Esophagus (tissue), 2 donors: Measurements from ENCODE around the gene TNFSF4. TPM values are rescaled to one million over a fixed set of nuclear protein-coding genes. Genes with fewer than 3 reads are reported as not detected.

ENCODE experiments used
- H3K27ac ChIP-seq, 2 donors: one replicate each; pipeline ENCODE4 v1.5.1; 2013; ENCODE audit warnings: low read depth in 2 of 2, mild to moderate bottlenecking in 2 of 2, inconsistent platforms in 1 of 2, low read length in 1 of 2, moderate library complexity in 1 of 2
- H3K27me3 ChIP-seq, 2 donors: one replicate each; pipeline ENCODE4 v1.6.1; 2013; ENCODE audit warnings: low read length in 2 of 2, control low read depth in 1 of 2, mild to moderate bottlenecking in 1 of 2; ENCODE audit not compliant: insufficient read depth in 2 of 2, control insufficient read depth in 1 of 2
- H3K36me3 ChIP-seq, 2 donors: one replicate each; pipeline ENCODE4 v1.6.1; 2013; ENCODE audit warnings: low read length in 1 of 2; ENCODE audit not compliant: control insufficient read depth in 2 of 2, insufficient read depth in 2 of 2
- H3K4me1 ChIP-seq, 2 donors: one replicate each; pipeline ENCODE4 v1.6.1; 2013; ENCODE audit warnings: low read length in 1 of 2; ENCODE audit not compliant: control insufficient read depth in 2 of 2, insufficient read depth in 2 of 2
- H3K4me3 ChIP-seq, 2 donors: one replicate each; pipeline ENCODE4 v1.5.1; 2013; ENCODE audit warnings: low read length in 2 of 2, mild to moderate bottlenecking in 2 of 2, low read depth in 1 of 2, moderate library complexity in 1 of 2
- H3K9me3 ChIP-seq, 2 donors: one replicate each; pipeline ENCODE4 v1.6.1; 2013; ENCODE audit warnings: mild to moderate bottlenecking in 2 of 2, low read depth in 1 of 2, low read length in 1 of 2, moderate library complexity in 1 of 2; ENCODE audit not compliant: control insufficient read depth in 2 of 2, insufficient read depth in 1 of 2
- WGBS, 2 donors: extraction: QIAGEN DNeasy Blood & Tissue Kit; methylation state at CpG; one replicate each; pipeline ENCODE4 v1.1.7; 2013; 5-methylcytosine and 5-hydroxymethylcytosine counted together
- polyA plus RNA-seq, 2 donors: library from polyadenylated mRNA; stranded (reverse); fragments of 200-250 nt; gene quantifications; one replicate each; pipeline ENCODE4 v1.2.3, GENCODE V29; 2013
- donor health status: healthy with polysubstance abuse.
- donor health status: Bipolar disorder and iron deficiency.

Gene TNFSF4
- polyA plus RNA-seq, 2 donors, result 0.08 to 0.16 TPM

DNA sequence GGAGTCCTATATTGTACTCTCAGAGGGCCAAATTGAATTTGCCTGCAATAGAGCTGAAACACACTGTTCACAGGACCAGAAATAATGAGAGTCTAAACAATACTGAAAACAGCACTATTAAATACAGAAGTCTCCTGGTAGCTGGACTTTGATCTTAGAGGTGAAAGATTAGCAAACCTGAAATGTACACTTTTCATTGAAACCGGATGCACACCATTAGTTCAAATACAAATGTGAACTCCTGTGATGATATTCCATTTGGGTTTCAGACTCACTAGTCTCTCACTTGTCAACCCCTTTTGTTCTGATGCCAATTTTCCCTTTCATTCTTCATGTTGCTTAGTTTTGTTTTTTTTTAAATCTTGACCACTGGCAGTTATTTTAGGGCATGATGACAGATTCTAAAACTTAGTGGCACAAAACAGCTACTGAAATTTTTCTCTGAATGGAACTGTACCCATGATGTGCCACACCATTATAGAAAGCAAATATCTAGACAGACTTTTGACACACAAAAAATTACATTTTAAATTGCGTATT is 5.9 kb upstream of the TNFSF4 start:
- no peaks in the 10 kb centered on the region for H3K9me3 ChIP-seq
- peaks cover 0 to 3% of the 10 kb centered on the region in 2 donors for H3K4me1 ChIP-seq
- H3K27ac ChIP-seq, result no peak overlapping the region
- no peak overlapping the region for H3K4me3 ChIP-seq
- H3K27me3 ChIP-seq, result no peaks in the 10 kb centered on the region
- no peaks in the 10 kb centered on the region for H3K36me3 ChIP-seq
- WGBS, 2 donors, result 82 to 89% methylated on average over 2 of the region's 2 CpGs

DNA sequence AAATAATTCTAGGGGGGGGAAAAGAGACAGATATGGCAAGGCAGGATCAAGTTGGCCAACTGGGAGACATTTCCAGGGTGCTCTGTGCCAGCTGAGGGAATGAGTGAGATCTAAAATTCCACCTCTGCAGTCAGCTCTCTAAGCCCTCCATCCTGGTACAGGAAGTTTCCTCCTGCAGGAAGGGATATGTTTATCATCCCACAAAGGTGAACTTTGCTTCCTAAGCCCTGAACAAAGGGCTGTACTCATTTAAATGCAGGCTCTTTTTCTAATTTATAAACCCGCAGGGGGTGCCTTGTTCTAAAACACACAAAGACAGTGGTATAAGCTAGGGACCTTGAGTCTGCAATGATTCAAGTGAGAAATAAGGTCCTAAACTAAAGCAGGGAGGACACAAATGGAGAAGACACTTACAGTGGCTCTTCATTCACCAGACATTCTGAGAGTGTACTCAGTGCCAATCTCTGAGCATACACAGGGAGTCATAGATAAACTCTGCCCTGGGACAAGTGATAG is 3.6 kb upstream of the TNFSF4 start:
- 75 to 80% methylated on average over 1 of the region's 1 CpG for WGBS, 2 donors
- no peak overlapping the region for H3K4me3 ChIP-seq
- no peaks in the 10 kb centered on the region for H3K9me3 ChIP-seq
- H3K36me3 ChIP-seq, result no peaks in the 10 kb centered on the region
- no peaks in the 10 kb centered on the region for H3K27me3 ChIP-seq
- peaks cover 0 to 3% of the 10 kb centered on the region in 2 donors for H3K4me1 ChIP-seq
- no peak overlapping the region for H3K27ac ChIP-seq

DNA sequence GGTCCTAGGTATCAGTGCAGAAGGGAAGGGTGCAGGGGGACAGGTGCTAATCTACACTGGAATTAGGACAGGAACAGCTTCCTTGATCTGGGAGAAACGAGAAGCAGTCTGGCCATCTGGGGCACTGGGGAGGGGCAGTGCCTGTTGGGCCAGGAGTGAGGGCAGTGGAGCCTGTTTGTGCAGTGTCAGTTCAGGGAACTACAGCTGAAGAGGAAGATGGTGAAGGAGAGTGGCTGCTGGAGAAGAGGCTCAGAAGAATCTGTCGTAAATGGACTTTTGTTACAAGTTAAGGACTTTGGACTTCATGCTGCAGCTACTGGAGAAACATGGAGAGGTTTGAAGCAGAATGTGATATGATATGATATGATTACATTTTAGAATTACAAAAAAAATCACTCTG is 3.2 kb upstream of the TNFSF4 start:
- H3K36me3 ChIP-seq, result no peaks in the 10 kb centered on the region
- 76% methylated on average over 2 of the region's 2 CpGs for WGBS, 2 donors
- H3K4me3 ChIP-seq, result no peak overlapping the region
- no peaks in the 10 kb centered on the region for H3K9me3 ChIP-seq
- H3K27me3 ChIP-seq, result no peaks in the 10 kb centered on the region
- peaks cover 0 to 5% of the 10 kb centered on the region in 2 donors for H3K4me1 ChIP-seq
- no peak overlapping the region for H3K27ac ChIP-seq

DNA sequence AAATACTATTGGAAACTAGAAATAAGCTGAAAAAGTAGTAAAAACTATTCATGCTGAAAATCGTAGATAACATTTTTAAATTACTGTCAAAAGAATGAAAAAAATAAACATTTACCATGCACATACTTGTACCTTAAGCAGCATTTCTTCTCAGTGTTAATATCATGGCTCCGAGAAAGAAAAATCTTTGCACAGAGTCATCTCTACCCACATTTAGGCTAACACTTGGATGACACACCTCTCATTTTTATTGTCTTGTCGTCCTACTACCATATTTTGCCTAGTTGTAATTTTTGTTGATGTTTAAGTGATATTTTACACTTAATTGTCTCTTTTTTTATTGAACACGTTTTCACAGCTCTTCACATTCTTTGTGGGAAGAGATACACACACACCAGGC is 1.7 kb upstream of the TNFSF4 start:
- Histone ChIP-seq H3K36me3 (no peaks in the 10 kb centered on the region), H3K9me3 (no peaks in the 10 kb centered on the region), H3K27ac (no peak overlapping the region), H3K4me1 (peaks cover 0 to 5% of the 10 kb centered on the region in 2 donors), H3K4me3 (no peak overlapping the region), H3K27me3 (no peaks in the 10 kb centered on the region)
- 75 to 80% methylated on average over 4 of the region's 4 CpGs for WGBS, 2 donors

DNA sequence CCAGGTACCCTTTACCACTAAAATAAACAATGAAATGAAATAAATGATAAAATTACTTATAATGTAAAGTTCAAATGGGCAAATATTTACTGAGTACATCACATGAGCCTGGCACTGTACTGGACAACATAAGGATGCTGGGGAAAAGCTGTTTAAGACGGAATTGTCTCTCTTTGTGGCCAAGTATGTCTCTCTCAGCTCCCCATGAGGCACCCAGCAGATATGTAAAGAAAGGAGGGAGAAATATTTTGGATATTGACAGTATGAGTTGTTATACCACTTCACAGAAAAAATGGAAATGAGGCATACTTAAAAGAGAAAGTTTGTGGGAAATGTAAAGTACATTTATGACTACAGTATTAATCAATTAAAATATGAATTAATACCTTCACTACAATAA is 1.0 kb upstream of the TNFSF4 start:
- Histone ChIP-seq H3K27me3 (no peaks in the 10 kb centered on the region), H3K27ac (no peak overlapping the region), H3K9me3 (no peaks in the 10 kb centered on the region), H3K4me3 (no peak overlapping the region), H3K36me3 (no peaks in the 10 kb centered on the region), H3K4me1 (peaks cover 0 to 5% of the 10 kb centered on the region in 2 donors)
- 84% methylated on average over 1 of the region's 1 CpG for WGBS, 2 donors

DNA sequence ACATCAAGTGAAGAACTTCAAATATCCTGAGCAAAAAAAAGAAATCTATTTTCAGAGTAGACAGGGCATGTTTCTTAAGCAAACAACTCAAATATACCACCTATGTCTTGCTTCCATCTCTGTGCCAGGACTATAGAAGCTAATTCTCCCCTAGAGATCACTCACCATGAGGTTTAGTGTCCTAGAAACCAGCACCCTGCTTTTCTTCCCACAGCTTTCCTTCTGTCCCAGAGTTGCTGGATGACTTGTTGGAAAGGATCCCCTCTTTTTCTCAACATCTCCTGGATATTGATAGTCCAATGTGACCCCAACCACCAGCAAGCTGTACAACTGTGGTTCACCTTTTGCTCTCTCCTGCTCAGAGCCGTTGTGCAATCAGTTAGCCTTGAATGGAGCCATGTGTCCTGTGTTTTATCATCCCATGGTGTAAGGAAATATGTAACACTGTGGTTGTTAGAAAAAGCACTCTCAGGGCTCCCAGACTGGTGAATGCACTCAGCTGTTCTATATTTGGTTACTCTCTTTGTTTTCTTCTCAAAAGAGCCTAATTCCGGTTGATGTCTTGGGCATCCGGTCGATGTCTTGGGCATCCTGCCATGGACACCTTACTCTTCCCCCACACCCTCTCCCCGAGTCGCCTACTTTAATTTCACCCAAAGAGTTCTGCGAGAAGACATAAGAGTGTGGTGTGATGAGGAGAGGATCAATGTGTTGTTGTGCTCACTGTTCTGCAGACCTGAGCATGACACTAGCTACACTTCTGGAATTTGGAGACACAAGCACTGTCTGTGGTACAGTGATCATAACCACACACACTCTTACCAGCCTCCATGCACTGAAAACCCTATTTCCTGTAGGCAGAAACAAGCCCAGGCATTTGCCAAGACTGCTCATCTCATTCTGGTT is 1.7 kb downstream of the TNFSF4 start:
- H3K9me3 ChIP-seq, result no peaks in the 10 kb centered on the region
- H3K4me1 ChIP-seq, result peaks cover 0 to 5% of the 10 kb centered on the region in 2 donors
- no peaks in the 10 kb centered on the region for H3K36me3 ChIP-seq
- WGBS, 2 donors, result 49 to 66% methylated on average over 7 of the region's 7 CpGs
- no peak overlapping the region for H3K4me3 ChIP-seq
- no peak overlapping the region for H3K27ac ChIP-seq
- no peaks in the 10 kb centered on the region for H3K27me3 ChIP-seq

DNA sequence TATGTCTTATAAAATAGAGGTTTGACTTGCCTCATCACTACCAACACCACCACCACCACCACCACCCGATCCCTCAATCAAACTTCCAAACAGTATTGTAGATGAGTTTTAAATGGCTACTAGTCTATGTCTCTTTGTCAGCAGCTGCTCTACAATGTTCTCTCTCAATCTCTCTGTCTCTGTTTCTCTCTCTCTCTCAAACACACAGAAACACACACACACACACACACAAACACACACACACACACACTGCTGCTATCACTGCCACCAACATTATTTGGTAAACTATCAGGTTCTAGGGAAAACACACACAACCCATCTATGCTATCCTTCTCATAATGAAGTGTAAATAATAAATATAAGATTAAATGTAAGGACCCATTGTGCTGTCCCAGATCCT is 2.4 kb downstream of the TNFSF4 start:
- no peak overlapping the region for H3K4me3 ChIP-seq
- H3K36me3 ChIP-seq, result no peaks in the 10 kb centered on the region
- 86 to 87% methylated on average over 1 of the region's 1 CpG for WGBS, 2 donors
- H3K27ac ChIP-seq, result no peak overlapping the region
- no peaks in the 10 kb centered on the region for H3K9me3 ChIP-seq
- H3K27me3 ChIP-seq, result no peaks in the 10 kb centered on the region
- peaks cover 0 to 3% of the 10 kb centered on the region in 2 donors for H3K4me1 ChIP-seq

DNA sequence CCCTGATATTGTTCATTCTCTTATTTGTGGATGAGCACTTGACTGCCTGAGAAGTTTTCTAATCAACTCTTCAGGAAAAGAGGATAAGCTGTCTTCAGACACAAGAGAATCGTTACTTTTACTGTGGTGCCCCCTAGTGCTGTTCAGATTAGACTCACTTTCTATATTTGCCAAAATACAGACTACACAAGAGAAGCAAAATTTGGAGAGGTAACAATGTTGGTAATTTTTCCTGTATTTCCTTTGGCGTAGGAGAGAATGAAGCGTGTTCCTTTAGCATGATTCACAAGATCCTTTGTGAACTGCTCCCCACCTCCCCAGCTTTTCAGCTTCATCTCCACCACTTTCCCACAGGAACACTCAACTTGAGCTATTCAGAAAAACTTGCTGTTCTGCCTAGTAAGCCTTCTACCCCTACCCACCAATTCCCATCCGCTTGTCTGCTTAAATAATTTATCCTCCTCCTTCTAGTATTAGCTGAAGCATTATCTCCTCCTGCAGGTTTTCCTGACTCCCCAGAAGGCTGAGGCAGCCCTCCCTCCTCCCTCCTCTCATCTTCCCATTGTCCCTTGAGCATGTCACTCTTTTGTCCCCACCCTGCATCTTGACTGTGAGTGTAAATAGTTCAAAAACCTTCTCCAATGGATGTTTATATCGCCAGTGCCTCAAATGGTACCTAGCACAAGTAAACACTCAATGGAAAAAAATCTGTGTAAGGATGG is 4.5 kb downstream of the TNFSF4 start:
- H3K27ac ChIP-seq, result no peak overlapping the region
- no peaks in the 10 kb centered on the region for H3K9me3 ChIP-seq
- WGBS, 2 donors, result 27 to 29% methylated on average over 5 of the region's 5 CpGs

DNA sequence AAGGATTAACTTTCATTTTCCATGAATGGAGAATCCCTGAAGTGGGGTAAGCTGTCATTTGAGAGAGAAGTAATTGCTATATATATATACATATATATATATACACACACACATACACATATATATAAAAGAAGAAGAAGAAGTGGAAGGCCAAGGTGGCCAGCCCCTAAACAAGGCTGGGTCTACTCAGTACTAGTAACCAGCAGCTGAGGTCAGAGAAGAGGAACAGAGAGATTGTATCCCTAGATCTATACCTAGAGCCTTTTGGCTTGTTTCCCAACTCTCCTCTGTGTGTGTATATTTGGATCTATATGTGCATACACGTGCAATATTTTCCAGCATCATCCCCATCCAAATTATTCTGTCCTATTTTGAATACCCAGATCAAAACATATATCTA is 5.2 kb downstream of the TNFSF4 start:
- Histone ChIP-seq H3K27ac (no peak overlapping the region), H3K27me3 (no peaks in the 10 kb centered on the region), H3K4me3 (no peak overlapping the region), H3K9me3 (no peaks in the 10 kb centered on the region), H3K4me1 (peaks cover 0 to 3% of the 10 kb centered on the region in 2 donors), H3K36me3 (no peaks in the 10 kb centered on the region)
- WGBS, 2 donors, result 69 to 86% methylated on average over 1 of the region's 1 CpG

More for the DNA sequence above, 4.5 kb downstream of the TNFSF4 start:
- no peak overlapping the region for H3K4me3 ChIP-seq
- H3K27me3 ChIP-seq, result no peaks in the 10 kb centered on the region
- peaks cover 0 to 3% of the 10 kb centered on the region in 2 donors for H3K4me1 ChIP-seq
- no peaks in the 10 kb centered on the region for H3K36me3 ChIP-seq
